IMR-90 (cell line): ENCODE results near the gene FUT8. TPM values are rescaled to one million over a fixed set of nuclear protein-coding genes. Genes with fewer than 3 reads are reported as not detected.

ENCODE experiments used
- ATAC-seq: fragments of 200-7000 bp; cut with Tn5 transposase; 2 replicates; pipeline ENCODE4 v1.9.1; 2020; ENCODE audit warnings: low read depth, mild to moderate bottlenecking, moderate library complexity
- BruUV-seq: library from RNA; stranded (reverse); fragments of 400-500 nt; replicated peaks from 2 replicates; lab custom pipeline; 2021; lab: Mats Ljungman, UMichigan
- CTCF ChIA-PET: fragments of 300-600 bp; formaldehyde crosslinking; extraction: SDS; loops from one replicate; lab custom pipeline; 2021; ENCODE audit warnings: antibody characterized with exemption; lab: Yijun Ruan, JAX
- POLR2A ChIA-PET: fragments of 300-600 bp; sonication (Branson Sonifier 250); formaldehyde crosslinking; loops from one replicate; lab custom pipeline; 2022; ENCODE audit warnings: antibody characterized with exemption; ENCODE audit not compliant: unreplicated experiment; lab: Charles Lee
- DNase-seq: peaks from one replicate; pipeline ENCODE4 v3.0.0; 2013
- H2AFZ ChIP-seq: replicated peaks from 2 replicates; pipeline ENCODE3; 2013; ENCODE audit warnings: low read length, mild to moderate bottlenecking; ENCODE audit not compliant: poor library complexity
- H2AK5ac ChIP-seq: 2 replicates; pipeline ENCODE4 v1.6.1; 2013; ENCODE audit warnings: low read depth, low read length, inconsistent platforms
- H2AK9ac ChIP-seq: replicated peaks from 2 replicates; pipeline ENCODE3; 2013; ENCODE audit warnings: mild to moderate bottlenecking, low read depth, low read length, moderate library complexity; ENCODE audit not compliant: poor library complexity
- H2BK120ac ChIP-seq: 2 replicates; pipeline ENCODE4 v1.6.1; 2013; ENCODE audit warnings: low read depth, low read length, inconsistent platforms
- H2BK15ac ChIP-seq: 3 replicates; pipeline ENCODE4 v1.6.1; 2013; ENCODE audit warnings: low read depth, low read length, inconsistent platforms
- H2BK20ac ChIP-seq: 2 replicates; pipeline ENCODE4 v1.6.1; 2013; ENCODE audit warnings: low read depth, mild to moderate bottlenecking, inconsistent platforms, low read length, moderate library complexity
- H2BK5ac ChIP-seq: 2 replicates; pipeline ENCODE4 v1.6.1; 2013; ENCODE audit warnings: mild to moderate bottlenecking, low read depth, low read length, inconsistent platforms; ENCODE audit not compliant: poor library complexity, severe bottlenecking
- H3K14ac ChIP-seq: replicated peaks from 2 replicates; pipeline ENCODE4 v1.6.1; 2013; ENCODE audit warnings: low read depth, low read length, inconsistent platforms
- H3K18ac ChIP-seq: 2 replicates; pipeline ENCODE4 v1.6.1; 2013; ENCODE audit warnings: low read depth, low read length, control low read depth
- H3K23ac ChIP-seq: 2 replicates; pipeline ENCODE4 v1.6.1; 2013; ENCODE audit warnings: low read depth, low read length, inconsistent platforms
- H3K27ac ChIP-seq: 2 replicates; pipeline ENCODE4 v1.5.1; 2013; ENCODE audit warnings: mild to moderate bottlenecking, control low read depth, low read length; ENCODE audit not compliant: insufficient read depth
- H3K27me3 ChIP-seq: 2 replicates; pipeline ENCODE4 v1.6.1; 2013; ENCODE audit warnings: low read length; ENCODE audit not compliant: control insufficient read depth, insufficient read depth
- H3K36me3 ChIP-seq: 2 replicates; pipeline ENCODE4 v1.6.1; 2013; ENCODE audit warnings: low read length, mixed read lengths; ENCODE audit not compliant: control insufficient read depth, insufficient read depth
- H3K4ac ChIP-seq: 2 replicates; pipeline ENCODE4 v1.6.1; 2013; ENCODE audit warnings: low read depth, low read length, inconsistent platforms
- H3K4me1 ChIP-seq: 2 replicates; pipeline ENCODE4 v1.6.1; 2013; ENCODE audit warnings: low read length, mixed read lengths; ENCODE audit not compliant: control insufficient read depth, insufficient read depth
- H3K4me2 ChIP-seq: 2 replicates; pipeline ENCODE4 v1.6.1; 2013; ENCODE audit warnings: low read depth, mild to moderate bottlenecking, control low read depth, low read length, moderate library complexity
- H3K4me3 ChIP-seq: 2 replicates; pipeline ENCODE4 v1.5.1; 2013; ENCODE audit warnings: low read depth, mild to moderate bottlenecking, control low read depth, low read length, moderate library complexity; ENCODE audit not compliant: insufficient read depth
- H3K56ac ChIP-seq: 2 replicates; pipeline ENCODE4 v1.6.1; 2013; ENCODE audit warnings: low read length, inconsistent platforms; ENCODE audit not compliant: insufficient read depth; ENCODE audit errors: extremely low read depth
- H3K79me1 ChIP-seq, 2 experiments: 2 replicates each; pipeline ENCODE4 v1.6.1; 2013; ENCODE audit warnings: low read length in 2 of 2, inconsistent platforms in 1 of 2, low read depth in 1 of 2
- H3K9ac ChIP-seq: 2 replicates; pipeline ENCODE4 v1.6.1; 2013; ENCODE audit warnings: low read depth, low read length, control low read depth
- H3K9me1 ChIP-seq: 2 replicates; pipeline ENCODE4 v1.6.1; 2013; ENCODE audit warnings: low read length, inconsistent platforms; ENCODE audit not compliant: insufficient read depth
- H3K9me3 ChIP-seq: 2 replicates; pipeline ENCODE4 v1.6.1; 2013; ENCODE audit warnings: low read length; ENCODE audit not compliant: control insufficient read depth, insufficient read depth
- H4K20me1 ChIP-seq: 2 replicates; pipeline ENCODE4 v1.6.1; 2013; ENCODE audit warnings: low read length, inconsistent platforms; ENCODE audit not compliant: insufficient read depth
- H4K5ac ChIP-seq: 2 replicates; pipeline ENCODE4 v1.6.1; 2013; ENCODE audit warnings: mild to moderate bottlenecking, low read depth, low read length, control low read depth
- H4K8ac ChIP-seq, 2 experiments: 2 replicates each; pipeline ENCODE4 v1.6.1; 2013; ENCODE audit warnings: low read depth in 2 of 2, low read length in 2 of 2, control low read depth in 1 of 2, inconsistent platforms in 1 of 2
- H4K91ac ChIP-seq: 2 replicates; pipeline ENCODE4 v1.6.1; 2013; ENCODE audit warnings: low read depth, low read length, inconsistent platforms; ENCODE audit not compliant: insufficient read depth
- CEBPB ChIP-seq: IDR thresholded peaks from 2 replicates; pipeline ENCODE4 v1.6.1; 2012; ENCODE audit warnings: low read depth, low read length, improper control_type of control experiment
- MAZ ChIP-seq: IDR thresholded peaks from 2 replicates; pipeline ENCODE4 v1.6.1; 2012; ENCODE audit warnings: low read depth, mild to moderate bottlenecking, low read length, improper control_type of control experiment, moderate library complexity, borderline replicate concordance
- MXI1 ChIP-seq: IDR thresholded peaks from 2 replicates; pipeline ENCODE4 v1.6.1; 2012; ENCODE audit warnings: low read depth, mild to moderate bottlenecking, low read length, moderate library complexity, borderline replicate concordance
- RAD21 ChIP-seq: IDR thresholded peaks from 2 replicates; pipeline ENCODE4 v1.6.1; 2012; ENCODE audit warnings: low read length, improper control_type of control experiment
- RCOR1 ChIP-seq: IDR thresholded peaks from 2 replicates; pipeline ENCODE4 v1.6.1; 2012; ENCODE audit warnings: mild to moderate bottlenecking, low read length, improper control_type of control experiment; ENCODE audit not compliant: insufficient replicate concordance
- RFX5 ChIP-seq: IDR thresholded peaks from 2 replicates; pipeline ENCODE4 v1.8.0; 2012; ENCODE audit warnings: low read depth, mild to moderate bottlenecking, low read length, moderate library complexity
- USF2 ChIP-seq: fragments of 150-350 bp; IDR thresholded peaks from 2 replicates; pipeline ENCODE4 v1.6.1; 2017; ENCODE audit warnings: mild to moderate bottlenecking, antibody characterized with exemption, low read length, low read depth
- WGBS, 2 experiments: methylation state at CpG; one replicate each; pipeline versions ENCODE4 v1.1.5 to v1.1.7; 2013; ENCODE audit warnings: missing lambda C conversion rate in 2 of 2; ENCODE audit not compliant: insufficient read length in 1 of 2; ENCODE audit errors: extremely low coverage in 2 of 2; 5-methylcytosine and 5-hydroxymethylcytosine counted together
- dilution Hi-C: fragments of 300-500 bp; cut with HindIII; formaldehyde crosslinking; loops from one replicate; pipeline ENCODE4 v1.14.3; 2018; ENCODE audit warnings: low sequenced_read_pairs; ENCODE audit not compliant: unreplicated experiment
- in situ Hi-C: fragments of 300-500 bp; cut with MboI; formaldehyde crosslinking; loops from 3 replicates; pipeline ENCODE4 v1.14.3; 2019; ENCODE audit warnings: low sequenced_read_pairs, inconsistent platforms, mixed read lengths
- intact Hi-C: fragments of 100-400 bp; cut with micrococcal nuclease; formaldehyde crosslinking; loops from 2 replicates; pipeline ENCODE4 v1.10.0; 2022
- polyA plus RNA-seq, 3 experiments: library from polyadenylated mRNA; depleted of rRNA; stranded (reverse); fragments of >200 nt; gene quantifications; 2 replicates each; pipeline ENCODE4 v1.2.3, GENCODE V29; 2012; ENCODE audit warnings: low replicate concordance in 1 of 3
- total RNA-seq: library from RNA; depleted of rRNA; stranded (reverse); fragments of >200 nt; gene quantifications from 2 replicates; pipeline ENCODE4 v1.2.3, GENCODE V29; 2012

Gene FUT8
- total and polyA plus RNA-seq, 2 of the 4 experiments (the other 2 are of a cell fraction): 15.6 to 72.9 TPM

- dilution Hi-C loops (no loop called here), in situ Hi-C loops (no loop called here), intact Hi-C loops (no loop called here)
- Histone ChIP-seq H3K14ac (no peak overlapping the region), H3K79me1 (peaks cover 1 to 2% of the 10 kb centered on the region in 2 experiments; a peak in 2 of 4 replicates), H4K8ac (no peak overlapping the region), H3K18ac (no peak overlapping the region), H3K4me2 (no peak overlapping the region), H3K9me1 (no peaks in the 10 kb centered on the region), H3K56ac (no peak overlapping the region), H4K5ac (no peak overlapping the region), H3K4me1 (0 out of 2 replicates have a peak, but pooled peaks cover 2% of the 10 kb centered on the region), H3K36me3 (no peaks in the 10 kb centered on the region), H3K9ac (no peak overlapping the region), H2BK20ac (no peak overlapping the region), H2BK120ac (no peak overlapping the region), H2AK9ac (no peak overlapping the region), H3K4me3 (no peak overlapping the region), H4K91ac (no peak overlapping the region), H2AFZ (no peak overlapping the region), H3K9me3 (no peaks in the 10 kb centered on the region), H3K27me3 (no peaks in the 10 kb centered on the region), H3K27ac (no peak overlapping the region), H3K23ac (no peak overlapping the region), H3K4ac (no peak overlapping the region), H2BK5ac (no peak overlapping the region), H2AK5ac (no peak overlapping the region), H2BK15ac (no peak overlapping the region), H4K20me1 (no peaks in the 10 kb centered on the region)
- ATAC-seq (peak; percentile 68), DNase-seq (no peak)
- CTCF ChIA-PET: no interaction called here
- no CpG with 5 or more reads among the region's 3 CpGs for WGBS, 2 experiments
- POLR2A ChIA-PET: no interaction called here
- TF ChIP-seq USF2 (no peak), MAZ (no peak), RAD21 (no peak), MXI1 (no peak), CEBPB (no peak), RCOR1 (no peak), RFX5 (no peak)
- no TSS peak for BruUV-seq
Measured at GRCh38 chr14:65581378-65581777, 168.8 kb downstream of the FUT8 start.
